ENCODE data around the gene TP53RK. TPM values are rescaled to one million over a fixed set of nuclear protein-coding genes. Genes with fewer than 3 reads are reported as not detected.

Gene TP53RK
- polyA plus RNA-seq, 1 of the 3 experiments (the other 2 are of a cell fraction), result 5.5 TPM

DNA sequence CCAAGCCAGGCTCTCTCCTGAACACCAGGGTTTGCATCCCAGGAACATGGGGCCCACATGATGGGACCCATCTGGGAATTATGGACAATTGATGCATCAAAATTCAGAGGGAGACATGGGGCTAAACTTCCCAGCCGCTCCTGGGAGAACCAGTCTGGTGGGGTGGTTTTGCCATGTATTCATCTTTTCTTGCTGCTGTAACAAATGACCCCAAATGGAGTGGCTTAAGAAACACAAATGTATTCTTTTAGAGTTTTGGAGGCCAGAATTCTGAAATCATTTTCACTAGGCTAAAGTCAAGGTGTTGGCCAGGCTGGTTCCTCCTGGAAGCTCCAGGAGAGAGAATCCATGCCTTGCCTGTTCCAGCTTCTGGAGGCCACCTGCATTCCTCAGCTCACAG, 44.5 kb downstream of the TP53RK start:
- Histone ChIP-seq H3K36me3 (replicated peaks in 1 of 2; ENCODE audit: control insufficient read depth in 1 of 2, insufficient read depth in 2 of 2, low read length in 1 of 2) (no peaks in the 10 kb centered on the region), H3K9ac (no peak overlapping the region), H3K9me2 (no peaks in the 10 kb centered on the region), H3K27ac (ENCODE audit: low read depth in 2 of 2, low read length in 1 of 2) (no peak overlapping the region), H2AFZ (ENCODE audit: low read depth) (no peak overlapping the region), H3K4me2 (no peak overlapping the region), H3K79me2 (ENCODE audit: insufficient read depth) (no peaks in the 10 kb centered on the region), H3F3A (replicated peaks; ENCODE audit: insufficient read depth) (no peaks in the 10 kb centered on the region), H3K9me3 (no peaks in the 10 kb centered on the region), H4K20me1 (ENCODE audit: insufficient read depth) (no peaks in the 10 kb centered on the region), H3K27me3 (ENCODE audit: insufficient read depth) (no peaks in the 10 kb centered on the region), H3K4me1 (ENCODE audit: control insufficient read depth in 1 of 2, insufficient read depth in 2 of 2, low read depth in 1 of 2, low read length in 1 of 2) (no peaks in the 10 kb centered on the region), H3K4me3 (ENCODE audit: low read depth in 2 of 2, low read length in 1 of 2) (no peak overlapping the region)
- ChIA-PET POLR2A (no interaction called here), CTCF (no interaction called here)
- 40% methylated on average over 1 of the region's 1 CpG for WGBS (ENCODE audit: low lambda C conversion rate)
- TF ChIP-seq GABPA (IDR thresholded peaks at IDR 0.05; ENCODE audit: low read depth) (no peak), TAF1 (IDR thresholded peaks at IDR 0.05; ENCODE audit: borderline replicate concordance, low read depth, low read length) (no peak), MXI1 (IDR thresholded peaks at IDR 0.05; ENCODE audit: low read depth, low read length) (no peak), MEF2A (IDR thresholded peaks at IDR 0.05; ENCODE audit: borderline replicate concordance, low read depth) (no peak), RXRA (IDR thresholded peaks at IDR 0.05; ENCODE audit: borderline replicate concordance, low read depth) (no peak), POLR2AphosphoS5 (IDR thresholded peaks at IDR 0.05; ENCODE audit: low read depth, low read length) (no peak), JUND (IDR thresholded peaks at IDR 0.05) (no peak), RAD21 (IDR thresholded peaks at IDR 0.05; ENCODE audit: low read length) (no peak), NFIC (IDR thresholded peaks at IDR 0.05; ENCODE audit: borderline replicate concordance) (no peak), CHD2 (IDR thresholded peaks at IDR 0.05; ENCODE audit: low read length, partially characterized antibody) (no peak), ELF1 (IDR thresholded peaks at IDR 0.05) (no peak), FOXM1 (IDR thresholded peaks at IDR 0.05; ENCODE audit: low read depth) (no peak), RCOR1 (IDR thresholded peaks at IDR 0.05; ENCODE audit: low read length) (no peak), RFX5 (IDR thresholded peaks at IDR 0.05; ENCODE audit: low read length) (no peak)
- TF ChIP-seq, protein P1, sequence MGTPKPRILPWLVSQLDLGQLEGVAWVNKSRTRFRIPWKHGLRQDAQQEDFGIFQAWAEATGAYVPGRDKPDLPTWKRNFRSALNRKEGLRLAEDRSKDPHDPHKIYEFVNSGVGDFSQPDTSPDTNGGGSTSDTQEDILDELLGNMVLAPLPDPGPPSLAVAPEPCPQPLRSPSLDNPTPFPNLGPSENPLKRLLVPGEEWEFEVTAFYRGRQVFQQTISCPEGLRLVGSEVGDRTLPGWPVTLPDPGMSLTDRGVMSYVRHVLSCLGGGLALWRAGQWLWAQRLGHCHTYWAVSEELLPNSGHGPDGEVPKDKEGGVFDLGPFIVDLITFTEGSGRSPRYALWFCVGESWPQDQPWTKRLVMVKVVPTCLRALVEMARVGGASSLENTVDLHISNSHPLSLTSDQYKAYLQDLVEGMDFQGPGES (IDR thresholded peaks at IDR 0.05; ENCODE audit: low read depth, low read length), result no peak
- TF ChIP-seq, protein P2, sequence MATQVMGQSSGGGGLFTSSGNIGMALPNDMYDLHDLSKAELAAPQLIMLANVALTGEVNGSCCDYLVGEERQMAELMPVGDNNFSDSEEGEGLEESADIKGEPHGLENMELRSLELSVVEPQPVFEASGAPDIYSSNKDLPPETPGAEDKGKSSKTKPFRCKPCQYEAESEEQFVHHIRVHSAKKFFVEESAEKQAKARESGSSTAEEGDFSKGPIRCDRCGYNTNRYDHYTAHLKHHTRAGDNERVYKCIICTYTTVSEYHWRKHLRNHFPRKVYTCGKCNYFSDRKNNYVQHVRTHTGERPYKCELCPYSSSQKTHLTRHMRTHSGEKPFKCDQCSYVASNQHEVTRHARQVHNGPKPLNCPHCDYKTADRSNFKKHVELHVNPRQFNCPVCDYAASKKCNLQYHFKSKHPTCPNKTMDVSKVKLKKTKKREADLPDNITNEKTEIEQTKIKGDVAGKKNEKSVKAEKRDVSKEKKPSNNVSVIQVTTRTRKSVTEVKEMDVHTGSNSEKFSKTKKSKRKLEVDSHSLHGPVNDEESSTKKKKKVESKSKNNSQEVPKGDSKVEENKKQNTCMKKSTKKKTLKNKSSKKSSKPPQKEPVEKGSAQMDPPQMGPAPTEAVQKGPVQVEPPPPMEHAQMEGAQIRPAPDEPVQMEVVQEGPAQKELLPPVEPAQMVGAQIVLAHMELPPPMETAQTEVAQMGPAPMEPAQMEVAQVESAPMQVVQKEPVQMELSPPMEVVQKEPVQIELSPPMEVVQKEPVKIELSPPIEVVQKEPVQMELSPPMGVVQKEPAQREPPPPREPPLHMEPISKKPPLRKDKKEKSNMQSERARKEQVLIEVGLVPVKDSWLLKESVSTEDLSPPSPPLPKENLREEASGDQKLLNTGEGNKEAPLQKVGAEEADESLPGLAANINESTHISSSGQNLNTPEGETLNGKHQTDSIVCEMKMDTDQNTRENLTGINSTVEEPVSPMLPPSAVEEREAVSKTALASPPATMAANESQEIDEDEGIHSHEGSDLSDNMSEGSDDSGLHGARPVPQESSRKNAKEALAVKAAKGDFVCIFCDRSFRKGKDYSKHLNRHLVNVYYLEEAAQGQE (IDR thresholded peaks at IDR 0.05; ENCODE audit: low read depth, low read length), result no peak
- TF ChIP-seq, protein P3, sequence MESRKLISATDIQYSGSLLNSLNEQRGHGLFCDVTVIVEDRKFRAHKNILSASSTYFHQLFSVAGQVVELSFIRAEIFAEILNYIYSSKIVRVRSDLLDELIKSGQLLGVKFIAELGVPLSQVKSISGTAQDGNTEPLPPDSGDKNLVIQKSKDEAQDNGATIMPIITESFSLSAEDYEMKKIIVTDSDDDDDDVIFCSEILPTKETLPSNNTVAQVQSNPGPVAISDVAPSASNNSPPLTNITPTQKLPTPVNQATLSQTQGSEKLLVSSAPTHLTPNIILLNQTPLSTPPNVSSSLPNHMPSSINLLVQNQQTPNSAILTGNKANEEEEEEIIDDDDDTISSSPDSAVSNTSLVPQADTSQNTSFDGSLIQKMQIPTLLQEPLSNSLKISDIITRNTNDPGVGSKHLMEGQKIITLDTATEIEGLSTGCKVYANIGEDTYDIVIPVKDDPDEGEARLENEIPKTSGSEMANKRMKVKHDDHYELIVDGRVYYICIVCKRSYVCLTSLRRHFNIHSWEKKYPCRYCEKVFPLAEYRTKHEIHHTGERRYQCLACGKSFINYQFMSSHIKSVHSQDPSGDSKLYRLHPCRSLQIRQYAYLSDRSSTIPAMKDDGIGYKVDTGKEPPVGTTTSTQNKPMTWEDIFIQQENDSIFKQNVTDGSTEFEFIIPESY (IDR thresholded peaks at IDR 0.05; ENCODE audit: borderline replicate concordance, low read depth), result no peak
- no peak for DNase-seq
